K562 (cell line): ENCODE measurements around the gene C6orf89. TPM values are rescaled to one million over a fixed set of nuclear protein-coding genes. Genes with fewer than 3 reads are reported as not detected.

Source experiments
- ATAC-seq: fragments of 200-7000 bp; cut with Tn5 transposase; 3 replicates; pipeline ENCODE4 v1.9.1; 2020; ENCODE audit warnings: moderate library complexity
- BruUV-seq: library from RNA; stranded (reverse); fragments of 400-500 nt; replicated peaks from 2 replicates; lab custom pipeline; 2021; lab: Mats Ljungman, UMichigan
- CTCF ChIA-PET: fragments of 300-600 bp; formaldehyde crosslinking; extraction: SDS; loops from one replicate; lab custom pipeline; 2021; ENCODE audit warnings: low intra/inter-chr PET ratio; lab: Yijun Ruan, JAX
- POLR2A ChIA-PET: fragments of 300-600, 350-650 bp; sonication (Branson Sonifier 250); formaldehyde crosslinking; extraction: SDS; loops from one replicate; lab custom pipeline; 2021; ENCODE audit warnings: antibody characterized with exemption, inconsistent platforms; lab: Yijun Ruan, JAX
- DNase-seq, 4 experiments: peaks; one replicate each; pipeline versions ENCODE4 v3.0.0 to v3.0.0-alpha.2; 2011 to 2018; ENCODE audit warnings: low spot score in 3 of 4, mixed read lengths in 3 of 4; ENCODE audit errors: extremely low read depth in 1 of 4
- FAIRE-seq: peaks from 2 replicates; lab custom pipeline; 2011; peaks lifted over from hg19 to GRCh38; lab: Jason Lieb, UNC
- H2AFZ ChIP-seq: 2 replicates; pipeline ENCODE4 v1.6.0; 2011; ENCODE audit warnings: low read depth, low read length, control low read depth, inconsistent platforms
- H3K27ac ChIP-seq: fragments of 200-600 bp; 3 replicates; pipeline ENCODE4 v1.8.0; 2011; ENCODE audit warnings: low read depth, mild to moderate bottlenecking, control low read depth, inconsistent platforms, low read length, moderate library complexity, mixed read lengths; ENCODE audit errors: extremely low read depth
- H3K27me3 ChIP-seq, 2 experiments: fragments of 300-600 bp in 1 of 2; 2 replicates in 1 of 2; 3 replicates in 1 of 2; pipeline versions ENCODE4 v1.6.0 to v1.8.0; 2011; ENCODE audit warnings: inconsistent platforms in 2 of 2, low read length in 2 of 2, mild to moderate bottlenecking in 1 of 2, mixed read lengths in 1 of 2, moderate library complexity in 1 of 2; ENCODE audit not compliant: control insufficient read depth in 2 of 2, insufficient read depth in 2 of 2
- H3K36me3 ChIP-seq: fragments of 300-600 bp; 3 replicates; pipeline ENCODE4 v1.8.0; 2011; ENCODE audit warnings: mild to moderate bottlenecking, low read length, inconsistent platforms; ENCODE audit not compliant: control insufficient read depth, insufficient read depth
- H3K4me1 ChIP-seq, 2 experiments: fragments of 200-600 bp in 1 of 2; replicated peaks in 1 of 2; 2 replicates in 1 of 2; 3 replicates in 1 of 2; pipeline versions ENCODE4 v1.5.1 to v1.8.0; 2011; ENCODE audit warnings: inconsistent platforms in 2 of 2, low read length in 2 of 2, mild to moderate bottlenecking in 1 of 2, mixed read lengths in 1 of 2, moderate library complexity in 1 of 2; ENCODE audit not compliant: control insufficient read depth in 2 of 2, insufficient read depth in 2 of 2
- H3K4me2 ChIP-seq: 2 replicates; pipeline ENCODE4 v1.6.1; 2011; ENCODE audit warnings: low read length, control low read depth, inconsistent platforms, mixed read lengths; ENCODE audit not compliant: insufficient read depth
- H3K4me3 ChIP-seq: fragments of 200-600 bp; sonication (generic), shearing (Covaris generic); 2 replicates; pipeline ENCODE4 v1.5.1; 2016; ENCODE audit warnings: control low read depth, inconsistent platforms
- H3K79me2 ChIP-seq: fragments of 200-600 bp; 3 replicates; pipeline ENCODE4 v1.8.0; 2011; ENCODE audit warnings: low read length, inconsistent platforms; ENCODE audit not compliant: control insufficient read depth, insufficient read depth
- H3K9ac ChIP-seq, 2 experiments: 2 replicates each; pipeline versions ENCODE4 v1.6.0 to v1.6.1; 2011; ENCODE audit warnings: low read depth in 2 of 2, low read length in 2 of 2, control low read depth in 1 of 2, inconsistent platforms in 1 of 2, mild to moderate bottlenecking in 1 of 2, mixed read lengths in 1 of 2; ENCODE audit not compliant: insufficient read depth in 1 of 2
- H3K9me1 ChIP-seq: one replicate; pipeline ENCODE4 v1.6.0; 2011; ENCODE audit warnings: inconsistent platforms, mild to moderate bottlenecking, low read length, moderate library complexity; ENCODE audit not compliant: control insufficient read depth, insufficient read depth
- H3K9me3 ChIP-seq: replicated peaks from 2 replicates; pipeline ENCODE4 v1.5.1; 2011; ENCODE audit warnings: low read depth, low read length, inconsistent platforms; ENCODE audit not compliant: control insufficient read depth, insufficient read depth
- H4K20me1 ChIP-seq: replicated peaks from 2 replicates; pipeline ENCODE4 v1.6.1; 2011; ENCODE audit warnings: low read length, inconsistent platforms, mixed read lengths; ENCODE audit not compliant: control insufficient read depth, insufficient read depth
- DPF2 ChIP-seq: fragments of 450-650 bp; IDR thresholded peaks from 2 replicates; pipeline ENCODE4 v1.6.1; 2016
- FOXA3 ChIP-seq, 2 experiments: fragments of 450-650 bp in 1 of 2; sonication (generic) in 1 of 2; formaldehyde crosslinking; IDR thresholded peaks in 1 of 2; conservative IDR thresholded peaks in 1 of 2; 2 replicates each; pipeline versions ENCODE4 v1.4.0 to v1.8.0; 2020 to 2022; ENCODE audit warnings: mild to moderate bottlenecking in 2 of 2, missing genetic modification reagents in 1 of 2
- GABPB1 ChIP-seq: sonication (generic); formaldehyde crosslinking; IDR thresholded peaks from 2 replicates; pipeline ENCODE4 v1.8.0; 2022; ENCODE audit warnings: mild to moderate bottlenecking, missing genetic modification reagents
- KDM4B ChIP-seq, 2 experiments: fragments of 450-650 bp in 1 of 2; sonication (generic) in 1 of 2; IDR thresholded peaks; 2 replicates each; pipeline ENCODE4 v1.6.1; 2016 to 2017; ENCODE audit warnings: borderline replicate concordance in 2 of 2, antibody characterized with exemption in 1 of 2, low read depth in 1 of 2, mild to moderate bottlenecking in 1 of 2
- NFE2 ChIP-seq: IDR thresholded peaks from 2 replicates; pipeline ENCODE4 v1.6.1; 2014; ENCODE audit warnings: antibody characterized with exemption, low read depth
- RAD21 ChIP-seq, 2 experiments: fragments of 250-450 bp in 1 of 2; fragments of 450-650 bp in 1 of 2; sonication (Bioruptor Pico) in 1 of 2; formaldehyde crosslinking in 1 of 2; IDR thresholded peaks in 1 of 2; conservative IDR thresholded peaks in 1 of 2; 2 replicates each; pipeline versions ENCODE4 v1.4.0 to v1.8.0; 2020 to 2022; ENCODE audit warnings: mild to moderate bottlenecking in 2 of 2, moderate library complexity in 1 of 2
- TAF15 ChIP-seq: fragments of 200-400 bp; formaldehyde crosslinking; IDR thresholded peaks from 2 replicates; pipeline ENCODE4 v1.6.1; 2017; ENCODE audit warnings: mild to moderate bottlenecking, low read depth, low read length, moderate library complexity
- ZBTB40 ChIP-seq, 2 experiments: fragments of 450-650 bp in 1 of 2; sonication (generic) in 1 of 2; formaldehyde crosslinking in 1 of 2; IDR thresholded peaks; 2 replicates each; pipeline versions ENCODE4 v1.7.1 to v1.9.0; 2016 to 2022; ENCODE audit warnings: inconsistent platforms in 1 of 2, mild to moderate bottlenecking in 1 of 2, missing genetic modification reagents in 1 of 2
- WGBS: fragments of 100-300 bp; shearing (Covaris generic); methylation state at CpG from one replicate; pipeline ENCODE4 v1.1.6; 2016; ENCODE audit warnings: low coverage, mixed read lengths; ENCODE audit not compliant: insufficient coverage; ENCODE audit errors: missing lambda C conversion rate; 5-methylcytosine and 5-hydroxymethylcytosine counted together
- in situ Hi-C: fragments of 300-500 bp; cut with MboI; formaldehyde crosslinking; loops from 4 replicates; pipeline ENCODE4 v1.15.0; 2018; ENCODE audit warnings: inconsistent platforms, mixed read lengths
- intact Hi-C: fragments of 100-400 bp; cut with micrococcal nuclease; formaldehyde crosslinking; loops from 2 replicates; pipeline ENCODE4 v1.14.2; 2022
- polyA plus RNA-seq, 8 experiments: library from polyadenylated mRNA; depleted of rRNA in 4 of 8; stranded (reverse) in 5 of 8; unstranded in 3 of 8; fragments of >200 nt; fragmentation: Nextera tagmentation in 2 of 8; fragmentation: Illumina TruSeq in 1 of 8; extraction: Ambion mirVana in 2 of 8; extraction: Trizol in 1 of 8; gene quantifications; 2 replicates each; pipeline versions ENCODE4 v1.2.1 to v1.2.3, GENCODE V29; 2011 to 2014; ENCODE audit warnings: inconsistent platforms in 1 of 8, missing spikeins in 1 of 8
- total RNA-seq, 7 experiments: library from RNA; depleted of rRNA in 6 of 7; stranded (reverse); fragments of >200 nt in 6 of 7; fragmentation: Illumina TruSeq in 2 of 7; extraction: Trizol in 2 of 7; gene quantifications; 2 replicates each; pipeline versions ENCODE4 v1.2.1 to v1.2.3, GENCODE V29; 2011 to 2021; ENCODE audit warnings: low replicate concordance in 1 of 7
- TF ChIP-seq, protein P1 (sequence below), 3 experiments: IDR thresholded peaks in 2 of 3; conservative IDR thresholded peaks in 1 of 3; 2 replicates each; pipeline ENCODE4 v1.5.1; 2011 to 2012; ENCODE audit warnings: low read length in 3 of 3, mild to moderate bottlenecking in 3 of 3, control low read depth in 2 of 3, improper control_type of control experiment in 1 of 3, inconsistent platforms in 1 of 3, low read depth in 1 of 3, mixed read lengths in 1 of 3, moderate library complexity in 1 of 3; ENCODE audit not compliant: insufficient read depth in 2 of 3

The C6orf89 gene
- total and polyA plus RNA-seq, 9 of the 15 experiments (the other 6 are each of a cell fraction or from before 2014, with no cell fraction given): 35.2 to 111 (median 58.5) TPM

- H3K9me1 ChIP-seq: no peaks in the 10 kb centered on the region
- no peak overlapping the region for H2AFZ ChIP-seq
- H3K4me2 ChIP-seq: no peak overlapping the region
- H3K27me3 ChIP-seq: no peaks in the 10 kb centered on the region
- DNase-seq (peak in 2 of 4 experiments; percentile 39 to 41), ATAC-seq (peak; percentile 85), FAIRE-seq (peak; percentile 58)
- BruUV-seq: no TSS peak
- H3K9ac ChIP-seq: no peak overlapping the region
- no peaks in the 10 kb centered on the region for H4K20me1 ChIP-seq
- intact Hi-C loops (no loop called here), in situ Hi-C loops (no loop called here)
- CTCF ChIA-PET: interaction anchor here (2.0 kb wide), 1 partner anchor 121 kb away, joined by 5 read pairs; no protein-coding TSS in a partner anchor
- H3K4me1 ChIP-seq: no peaks in the 10 kb centered on the region
- no peak overlapping the region for H3K4me3 ChIP-seq
- 73% methylated on average over 6 of the region's 6 CpGs for WGBS
- POLR2A ChIA-PET: interaction anchor here (2.7 kb wide), 1 partner anchor 8 kb away, joined by 12 read pairs; no protein-coding TSS in a partner anchor
- H3K9me3 ChIP-seq: no peaks in the 10 kb centered on the region
- peaks cover 61% of the 10 kb centered on the region for H3K36me3 ChIP-seq
- H3K27ac ChIP-seq: no peak overlapping the region
- peaks cover 40% of the 10 kb centered on the region for H3K79me2 ChIP-seq
- no peak for TF ChIP-seq GABPB1 (CRISPR knock-in tag)
- TF ChIP-seq KDM4B (IDR thresholded peaks at IDR 0.05; ENCODE audit: borderline replicate concordance in 2 of 2, low read depth in 1 of 2): no peak
- TF ChIP-seq, protein P1, sequence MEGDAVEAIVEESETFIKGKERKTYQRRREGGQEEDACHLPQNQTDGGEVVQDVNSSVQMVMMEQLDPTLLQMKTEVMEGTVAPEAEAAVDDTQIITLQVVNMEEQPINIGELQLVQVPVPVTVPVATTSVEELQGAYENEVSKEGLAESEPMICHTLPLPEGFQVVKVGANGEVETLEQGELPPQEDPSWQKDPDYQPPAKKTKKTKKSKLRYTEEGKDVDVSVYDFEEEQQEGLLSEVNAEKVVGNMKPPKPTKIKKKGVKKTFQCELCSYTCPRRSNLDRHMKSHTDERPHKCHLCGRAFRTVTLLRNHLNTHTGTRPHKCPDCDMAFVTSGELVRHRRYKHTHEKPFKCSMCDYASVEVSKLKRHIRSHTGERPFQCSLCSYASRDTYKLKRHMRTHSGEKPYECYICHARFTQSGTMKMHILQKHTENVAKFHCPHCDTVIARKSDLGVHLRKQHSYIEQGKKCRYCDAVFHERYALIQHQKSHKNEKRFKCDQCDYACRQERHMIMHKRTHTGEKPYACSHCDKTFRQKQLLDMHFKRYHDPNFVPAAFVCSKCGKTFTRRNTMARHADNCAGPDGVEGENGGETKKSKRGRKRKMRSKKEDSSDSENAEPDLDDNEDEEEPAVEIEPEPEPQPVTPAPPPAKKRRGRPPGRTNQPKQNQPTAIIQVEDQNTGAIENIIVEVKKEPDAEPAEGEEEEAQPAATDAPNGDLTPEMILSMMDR (IDR thresholded peaks at IDR 0.05 in 2 of 3, conservative IDR thresholded peaks at IDR 0.05 in 1 of 3; ENCODE audit: insufficient read depth in 2 of 3, low read depth in 1 of 3, low read length in 3 of 3): peak; percentile 35 to 48 (median 36); a peak in 3 of 6 replicates
- TF ChIP-seq TAF15: no peak
- no peak for TF ChIP-seq DPF2
- no peak for TF ChIP-seq FOXA3 (CRISPR knock-in tag; conservative IDR thresholded peaks at IDR 0.05 in 1 of 2, IDR thresholded peaks at IDR 0.05 in 1 of 2)
- TF ChIP-seq ZBTB40 (IDR thresholded peaks at IDR 0.05): no peak
- no peak for TF ChIP-seq ZBTB40 (CRISPR knock-in tag; IDR thresholded peaks at IDR 0.05)
- no peak for TF ChIP-seq NFE2
- TF ChIP-seq RAD21 (CRISPR knock-in tag; conservative IDR thresholded peaks at IDR 0.05 in 1 of 2, IDR thresholded peaks at IDR 0.05 in 1 of 2): peak in 1 of 2 experiments; percentile 21; a peak in 1 of 4 replicates
Measured at GRCh38 chr6:36897609-36898008, 11.9 kb downstream of the C6orf89 start.
